Neural progenitor cell (in vitro differentiated cells): Measurements from ENCODE around the gene PRG3.

Experiments
- CTCF ChIP-seq: fragments of 200-600 bp; sonication (generic); IDR thresholded peaks from 2 replicates; pipeline ENCODE4 v1.5.1; 2017; ENCODE audit warnings: antibody characterized with exemption, mild to moderate bottlenecking
- EZH2phosphoT487 ChIP-seq: fragments of 200-600 bp; sonication (generic); IDR thresholded peaks from 2 replicates; pipeline ENCODE4 v1.6.1; 2017; ENCODE audit warnings: antibody characterized with exemption

- TF ChIP-seq CTCF, result no peak
- TF ChIP-seq EZH2phosphoT487, result no peak
Measured at GRCh38 chr11:57375490-57375889, 5.5 kb downstream of the PRG3 start.
